Measurements from ENCODE around the gene OCIAD1. TPM values are rescaled to one million over a fixed set of nuclear protein-coding genes. Genes with fewer than 3 reads are reported as not detected.
A peak's percentile ranks its signal among the peaks of the same experiment; 100 is the strongest.

The OCIAD1 gene
- total RNA-seq, 2 experiments from 2014 or later: 76.1 to 136 TPM

DNA sequence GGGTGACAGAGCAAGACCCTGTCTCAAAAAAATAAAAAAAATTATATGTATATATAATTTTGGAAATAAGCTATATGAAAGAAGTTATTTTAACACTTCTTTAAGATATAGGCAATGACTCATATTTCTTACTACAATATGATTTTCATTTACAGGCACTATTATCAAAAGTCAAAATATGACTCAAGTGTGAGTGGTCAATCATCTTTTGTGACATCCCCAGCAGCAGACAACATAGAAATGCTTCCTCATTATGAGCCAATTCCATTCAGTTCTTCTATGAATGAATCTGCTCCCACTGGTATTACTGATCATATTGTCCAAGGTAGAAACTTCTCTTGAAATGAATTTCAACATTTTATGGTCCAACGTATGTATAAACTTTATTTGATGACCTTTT is 20.8 kb downstream of the OCIAD1 start:
- no peak overlapping the region for H3K4me3 ChIP-seq (ENCODE audit: low read depth, low read length, poor library complexity, severe bottlenecking)
- H3K9me3 ChIP-seq (ENCODE audit: low read length): peaks cover 5% of the 10 kb centered on the region; the same call in 1 of the 2 replicates
- peaks cover 84% of the 10 kb centered on the region for H3K36me3 ChIP-seq (ENCODE audit: insufficient read depth, low read length)
- H3K4me1 ChIP-seq (ENCODE audit: insufficient read depth, low read length, poor library complexity, severe bottlenecking): no peaks in the 10 kb centered on the region
- no TSS peak for BruUV-seq (replicated peaks)
- intact Hi-C loops (cut with micrococcal nuclease; ENCODE audit: unreplicated experiment): no loop called here
- H4K20me1 ChIP-seq (ENCODE audit: insufficient read depth, low read length): no peaks in the 10 kb centered on the region
- ChIA-PET POLR2A (interaction anchor here (0.6 kb wide), 1 partner anchor 14 kb away, joined by 7 read pairs; no protein-coding TSS in a partner anchor), CTCF (ENCODE audit: unreplicated experiment) (no interaction called here)
- H2AFZ ChIP-seq (ENCODE audit: low read length): no peak overlapping the region
- H3K9me2 ChIP-seq (ENCODE audit: insufficient read depth, low read length): no peaks in the 10 kb centered on the region
- H3K4me2 ChIP-seq (ENCODE audit: low read length): no peak overlapping the region
- peaks cover 18% of the 10 kb centered on the region for H3K79me2 ChIP-seq (ENCODE audit: insufficient read depth, low read depth, low read length)
- H3K27ac ChIP-seq (ENCODE audit: low read depth, low read length, poor library complexity, severe bottlenecking): no peak overlapping the region
- DNase-seq (ENCODE audit: low spot score): no peak
- TF ChIP-seq, protein P1, sequence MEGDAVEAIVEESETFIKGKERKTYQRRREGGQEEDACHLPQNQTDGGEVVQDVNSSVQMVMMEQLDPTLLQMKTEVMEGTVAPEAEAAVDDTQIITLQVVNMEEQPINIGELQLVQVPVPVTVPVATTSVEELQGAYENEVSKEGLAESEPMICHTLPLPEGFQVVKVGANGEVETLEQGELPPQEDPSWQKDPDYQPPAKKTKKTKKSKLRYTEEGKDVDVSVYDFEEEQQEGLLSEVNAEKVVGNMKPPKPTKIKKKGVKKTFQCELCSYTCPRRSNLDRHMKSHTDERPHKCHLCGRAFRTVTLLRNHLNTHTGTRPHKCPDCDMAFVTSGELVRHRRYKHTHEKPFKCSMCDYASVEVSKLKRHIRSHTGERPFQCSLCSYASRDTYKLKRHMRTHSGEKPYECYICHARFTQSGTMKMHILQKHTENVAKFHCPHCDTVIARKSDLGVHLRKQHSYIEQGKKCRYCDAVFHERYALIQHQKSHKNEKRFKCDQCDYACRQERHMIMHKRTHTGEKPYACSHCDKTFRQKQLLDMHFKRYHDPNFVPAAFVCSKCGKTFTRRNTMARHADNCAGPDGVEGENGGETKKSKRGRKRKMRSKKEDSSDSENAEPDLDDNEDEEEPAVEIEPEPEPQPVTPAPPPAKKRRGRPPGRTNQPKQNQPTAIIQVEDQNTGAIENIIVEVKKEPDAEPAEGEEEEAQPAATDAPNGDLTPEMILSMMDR (conservative IDR thresholded peaks at IDR 0.05; ENCODE audit: low read length): no peak
- no peak for TF ChIP-seq EZH2phosphoT487 (IDR thresholded peaks at IDR 0.05; ENCODE audit: borderline replicate concordance, low read depth, low read length)

DNA sequence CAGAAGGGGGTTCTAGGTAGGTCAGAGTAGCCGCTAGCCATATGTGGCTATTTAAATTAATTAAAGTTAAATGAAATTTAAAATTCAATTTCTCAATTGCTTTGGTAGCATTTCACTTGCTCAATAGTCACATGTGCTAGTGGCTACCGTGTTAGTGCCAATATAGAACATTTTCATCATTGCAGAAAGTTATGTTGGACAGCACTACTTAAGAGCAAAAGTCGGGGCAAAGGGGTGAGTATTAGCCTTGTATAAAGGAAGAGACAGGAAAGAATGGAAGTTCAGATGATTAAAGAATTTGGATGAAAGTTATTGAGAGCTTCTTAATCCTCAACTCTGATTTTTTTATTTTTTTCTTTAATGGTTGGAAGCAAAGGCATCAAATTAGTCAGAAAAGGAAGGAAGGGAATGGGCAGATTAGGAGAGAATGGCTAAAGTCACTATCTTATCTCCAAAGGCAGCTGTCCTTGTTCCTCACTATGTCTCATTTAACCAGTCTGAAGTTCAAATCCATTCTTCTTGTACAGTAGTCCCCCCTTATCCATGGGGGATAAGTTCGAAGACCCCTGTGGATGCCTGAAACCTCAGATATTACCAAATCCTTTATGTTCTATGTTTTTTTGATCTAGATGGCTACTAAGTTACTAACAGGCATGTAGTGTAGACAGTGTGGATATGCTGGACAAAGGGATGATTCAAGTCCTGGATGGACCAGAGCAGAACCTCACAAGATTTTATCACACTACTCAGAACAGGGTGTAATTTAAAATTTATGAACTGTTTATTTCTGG is 22.9 kb downstream of the OCIAD1 start:
- TSS peak; percentile 32 for BruUV-seq (replicated peaks)

DNA sequence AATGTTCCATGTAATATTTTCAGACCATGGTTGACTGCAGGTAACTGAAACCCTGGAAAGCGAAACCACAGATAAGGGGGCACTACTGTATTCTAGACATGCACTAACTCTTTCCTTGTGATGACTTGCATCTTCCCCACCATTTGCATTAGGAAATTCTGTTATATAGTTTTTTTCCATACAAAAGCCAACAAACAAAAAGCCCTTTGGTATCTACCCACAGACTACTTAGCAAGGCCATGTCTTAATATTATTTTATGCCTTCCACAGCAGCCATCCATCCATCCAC is 23.5 kb downstream of the OCIAD1 start:
- H2AFZ ChIP-seq (ENCODE audit: low read length): no peak overlapping the region
- TF ChIP-seq, protein P1 (conservative IDR thresholded peaks at IDR 0.05; ENCODE audit: low read length): no peak
- TF ChIP-seq EZH2phosphoT487 (IDR thresholded peaks at IDR 0.05; ENCODE audit: borderline replicate concordance, low read depth, low read length): no peak
- no peak overlapping the region for H3K4me2 ChIP-seq (ENCODE audit: low read length)
- peaks cover 86% of the 10 kb centered on the region for H3K36me3 ChIP-seq (ENCODE audit: insufficient read depth, low read length)
- DNase-seq (ENCODE audit: low spot score): no peak
- no peaks in the 10 kb centered on the region for H3K9me3 ChIP-seq (ENCODE audit: low read length)
- ChIA-PET CTCF (ENCODE audit: unreplicated experiment) (no interaction called here), POLR2A (no interaction called here)
- intact Hi-C loops (cut with micrococcal nuclease; ENCODE audit: unreplicated experiment): no loop called here
- BruUV-seq (replicated peaks): no TSS peak
- H3K9me2 ChIP-seq (ENCODE audit: insufficient read depth, low read length): no peaks in the 10 kb centered on the region
- no peaks in the 10 kb centered on the region for H3K4me1 ChIP-seq (ENCODE audit: insufficient read depth, low read length, poor library complexity, severe bottlenecking)
- H3K4me3 ChIP-seq (ENCODE audit: low read depth, low read length, poor library complexity, severe bottlenecking): no peak overlapping the region
- no peak overlapping the region for H3K27ac ChIP-seq (ENCODE audit: low read depth, low read length, poor library complexity, severe bottlenecking)
- H4K20me1 ChIP-seq (ENCODE audit: insufficient read depth, low read length): no peaks in the 10 kb centered on the region
- H3K79me2 ChIP-seq (ENCODE audit: insufficient read depth, low read depth, low read length): no peaks in the 10 kb centered on the region

More for the DNA sequence above, 22.9 kb downstream of the OCIAD1 start:
- H3K36me3 ChIP-seq (ENCODE audit: insufficient read depth, low read length): peaks cover 82% of the 10 kb centered on the region
- no peak for TF ChIP-seq EZH2phosphoT487 (IDR thresholded peaks at IDR 0.05; ENCODE audit: borderline replicate concordance, low read depth, low read length)
- TF ChIP-seq, protein P1 (conservative IDR thresholded peaks at IDR 0.05; ENCODE audit: low read length): no peak
- H3K27ac ChIP-seq (ENCODE audit: low read depth, low read length, poor library complexity, severe bottlenecking): no peak overlapping the region
- H3K4me1 ChIP-seq (ENCODE audit: insufficient read depth, low read length, poor library complexity, severe bottlenecking): no peaks in the 10 kb centered on the region
- no peak overlapping the region for H3K4me3 ChIP-seq (ENCODE audit: low read depth, low read length, poor library complexity, severe bottlenecking)
- H3K9me3 ChIP-seq (ENCODE audit: low read length): no peaks in the 10 kb centered on the region
- no peaks in the 10 kb centered on the region for H3K79me2 ChIP-seq (ENCODE audit: insufficient read depth, low read depth, low read length)
- no peak overlapping the region for H2AFZ ChIP-seq (ENCODE audit: low read length)
- H4K20me1 ChIP-seq (ENCODE audit: insufficient read depth, low read length): no peaks in the 10 kb centered on the region
- POLR2A ChIA-PET: interaction anchor here (0.6 kb wide), 1 partner anchor 60 kb away, joined by 4 read pairs; no protein-coding TSS in a partner anchor
- H3K4me2 ChIP-seq (ENCODE audit: low read length): no peak overlapping the region
- H3K9me2 ChIP-seq (ENCODE audit: insufficient read depth, low read length): no peaks in the 10 kb centered on the region
- intact Hi-C loops (cut with micrococcal nuclease; ENCODE audit: unreplicated experiment): no loop called here
- no peak for DNase-seq (ENCODE audit: low spot score)
- CTCF ChIA-PET (ENCODE audit: unreplicated experiment): no interaction called here
